Activated T-helper 1 cell treated with anti-CD3 and anti-CD28 coated beads, Interleukin-12 subunit alpha, Interleukin-12 subunit beta, Interleukin-2, Interleukin-4 antibody, amounts not matched to agents 30 ng/mL and 10 ng/mL and 1 ng/mL, durations not matched to agents 14 hours and 24 hours and 36 hours (primary cell): Measurements from ENCODE around the gene ACER1. TPM values are rescaled to one million over a fixed set of nuclear protein-coding genes. Genes with fewer than 3 reads are reported as not detected.
"Not testable (repeated sequence)": the region's sequence is repeated elsewhere in the genome, so short reads cannot be mapped to it uniquely, and the experiment has no call there.

Experiments
- DNase-seq: peaks from one replicate; pipeline ENCODE4 v3.0.0; 2021; ENCODE audit warnings: low spot score
- H3K27ac Mint-ChIP-seq: one replicate; pipeline ENCODE4 v1.8.0; 2021; ENCODE audit warnings: mild to moderate bottlenecking, mixed read lengths
- H3K27me3 Mint-ChIP-seq: one replicate; pipeline ENCODE4 v1.8.0; 2022; ENCODE audit warnings: mild to moderate bottlenecking, moderate library complexity, mixed read lengths; ENCODE audit not compliant: insufficient read depth
- H3K36me3 Mint-ChIP-seq: one replicate; pipeline ENCODE4 v1.8.0; 2021; ENCODE audit warnings: low read depth, mixed read lengths
- H3K4me1 Mint-ChIP-seq: one replicate; pipeline ENCODE4 v1.8.0; 2021; ENCODE audit warnings: low read depth, mixed read lengths
- H3K4me3 Mint-ChIP-seq: one replicate; pipeline ENCODE4 v1.8.0; 2021; ENCODE audit warnings: mild to moderate bottlenecking, moderate library complexity, mixed read lengths
- H3K9me3 Mint-ChIP-seq: one replicate; pipeline ENCODE4 v1.8.0; 2021; ENCODE audit warnings: mixed read lengths
- intact Hi-C: fragments of 100-400 bp; cut with micrococcal nuclease; formaldehyde crosslinking; loops from one replicate; pipeline ENCODE4 v1.15.1; 2024
- total RNA-seq: library from RNA; stranded (reverse); gene quantifications from 2 replicates; pipeline ENCODE4 v1.2.3, GENCODE V29; 2022

Gene ACER1
- total RNA-seq, 1 donor from 2014 or later: not detected

GRCh38 chr19:6352381-6353165, 19.2 kb upstream of the ACER1 start:
- Mint-ChIP-seq H3K36me3 (no peaks in the 10 kb centered on the region), H3K4me3 (no peak overlapping the region), H3K4me1 (no peaks in the 10 kb centered on the region), H3K27me3 (no peaks in the 10 kb centered on the region), H3K9me3 (no peaks in the 10 kb centered on the region), H3K27ac (no peak overlapping the region)
- intact Hi-C loops: no loop called here
- DNase-seq: no peak

- Mint-ChIP-seq H3K9me3 (no peaks in the 10 kb centered on the region), H3K36me3 (no peaks in the 10 kb centered on the region), H3K27ac (no peak overlapping the region), H3K4me3 (no peak overlapping the region), H3K4me1 (no peaks in the 10 kb centered on the region), H3K27me3 (no peaks in the 10 kb centered on the region)
- intact Hi-C loops: no loop called here
- DNase-seq: no peak
These were observed 17.3 kb upstream of the ACER1 start for GRCh38 chr19:6350688-6351087.

GRCh38 chr19:6349271-6349670, 15.9 kb upstream of the ACER1 start:
- DNase-seq, H3K27me3 Mint-ChIP-seq, H3K9me3 Mint-ChIP-seq, H3K36me3 Mint-ChIP-seq, H3K27ac Mint-ChIP-seq, H3K4me3 Mint-ChIP-seq, H3K4me1 Mint-ChIP-seq, intact Hi-C loops: not testable (repeated sequence)

- Mint-ChIP-seq H3K9me3 (peaks cover 5% of the 10 kb centered on the region), H3K27ac (no peak overlapping the region), H3K4me3 (no peak overlapping the region)
These were observed 10.1 kb upstream of the ACER1 start for GRCh38 chr19:6343462-6343861.

GRCh38 chr19:6340493-6341201, 7.2 kb upstream of the ACER1 start:
- Mint-ChIP-seq H3K4me1 (no peaks in the 10 kb centered on the region), H3K36me3 (no peaks in the 10 kb centered on the region), H3K4me3 (no peak overlapping the region), H3K27me3 (no peaks in the 10 kb centered on the region), H3K27ac (no peak overlapping the region), H3K9me3 (peaks cover 5% of the 10 kb centered on the region)
- no peak for DNase-seq
- intact Hi-C loops: no loop called here

More at GRCh38 chr19:6343462-6343861, 10.1 kb upstream of the ACER1 start:
- no peaks in the 10 kb centered on the region for H3K4me1 Mint-ChIP-seq
- no peaks in the 10 kb centered on the region for H3K36me3 Mint-ChIP-seq
- H3K27me3 Mint-ChIP-seq: no peaks in the 10 kb centered on the region
- DNase-seq: no peak
- intact Hi-C loops: no loop called here

GRCh38 chr19:6334490-6335285, 1.3 kb upstream of the ACER1 start:
- intact Hi-C loops: no loop called here
- H3K4me1 Mint-ChIP-seq: no peaks in the 10 kb centered on the region
- H3K36me3 Mint-ChIP-seq: no peaks in the 10 kb centered on the region
- H3K27ac Mint-ChIP-seq: no peak overlapping the region
- H3K9me3 Mint-ChIP-seq: peaks cover 5% of the 10 kb centered on the region
- H3K4me3 Mint-ChIP-seq: no peak overlapping the region
- no peaks in the 10 kb centered on the region for H3K27me3 Mint-ChIP-seq
- DNase-seq: no peak

- no peak for DNase-seq
- Mint-ChIP-seq H3K27ac (no peak overlapping the region), H3K4me1 (no peaks in the 10 kb centered on the region), H3K36me3 (no peaks in the 10 kb centered on the region), H3K27me3 (peaks cover 3% of the 10 kb centered on the region), H3K4me3 (no peak overlapping the region), H3K9me3 (no peaks in the 10 kb centered on the region)
- intact Hi-C loops: no loop called here
These were observed 6.6 kb downstream of the ACER1 start for GRCh38 chr19:6326815-6327214.

GRCh38 chr19:6325614-6326013, 7.8 kb downstream of the ACER1 start:
- H3K4me3 Mint-ChIP-seq: no peak overlapping the region
- H3K4me1 Mint-ChIP-seq: no peaks in the 10 kb centered on the region
- H3K9me3 Mint-ChIP-seq: no peaks in the 10 kb centered on the region
- DNase-seq: no peak
- H3K27ac Mint-ChIP-seq: no peak overlapping the region
- peaks cover 3% of the 10 kb centered on the region for H3K27me3 Mint-ChIP-seq
- intact Hi-C loops: no loop called here
- no peaks in the 10 kb centered on the region for H3K36me3 Mint-ChIP-seq

GRCh38 chr19:6324757-6325156, 8.7 kb downstream of the ACER1 start:
- H3K4me1 Mint-ChIP-seq: no peaks in the 10 kb centered on the region
- no peak for DNase-seq
- no peak overlapping the region for H3K27ac Mint-ChIP-seq
- H3K4me3 Mint-ChIP-seq: no peak overlapping the region
- H3K36me3 Mint-ChIP-seq: no peaks in the 10 kb centered on the region
- H3K27me3 Mint-ChIP-seq: peaks cover 3% of the 10 kb centered on the region
- H3K9me3 Mint-ChIP-seq: no peaks in the 10 kb centered on the region
- intact Hi-C loops: no loop called here

- Mint-ChIP-seq H3K27me3 (peaks cover 1% of the 10 kb centered on the region), H3K36me3 (no peaks in the 10 kb centered on the region), H3K9me3 (no peaks in the 10 kb centered on the region), H3K4me3 (no peak overlapping the region), H3K4me1 (no peaks in the 10 kb centered on the region), H3K27ac (no peak overlapping the region)
- intact Hi-C loops: no loop called here
- DNase-seq: no peak
These were observed 11.1 kb downstream of the ACER1 start for GRCh38 chr19:6322284-6322683.

- H3K27ac Mint-ChIP-seq: no peak overlapping the region
- H3K27me3 Mint-ChIP-seq: no peaks in the 10 kb centered on the region
- H3K4me1 Mint-ChIP-seq: no peaks in the 10 kb centered on the region
- H3K9me3 Mint-ChIP-seq: no peaks in the 10 kb centered on the region
- no peak overlapping the region for H3K4me3 Mint-ChIP-seq
- no peaks in the 10 kb centered on the region for H3K36me3 Mint-ChIP-seq
- intact Hi-C loops: no loop called here
- DNase-seq: no peak
These were observed 14.0 kb downstream of the ACER1 start for GRCh38 chr19:6319376-6319775.

- intact Hi-C loops: no loop called here
- Mint-ChIP-seq H3K36me3 (no peaks in the 10 kb centered on the region), H3K27ac (no peak overlapping the region), H3K9me3 (no peaks in the 10 kb centered on the region), H3K4me3 (no peak overlapping the region), H3K27me3 (no peaks in the 10 kb centered on the region), H3K4me1 (no peaks in the 10 kb centered on the region)
- DNase-seq: no peak
These were observed 14.6 kb downstream of the ACER1 start for GRCh38 chr19:6318772-6319171.

- H3K4me1 Mint-ChIP-seq, H3K36me3 Mint-ChIP-seq, intact Hi-C loops: not testable (repeated sequence)
These were observed 17.8 kb downstream of the ACER1 start for GRCh38 chr19:6315646-6316045.

More at GRCh38 chr19:6315646-6316045, 17.8 kb downstream of the ACER1 start:
- H3K27ac Mint-ChIP-seq, H3K9me3 Mint-ChIP-seq, DNase-seq, H3K4me3 Mint-ChIP-seq, H3K27me3 Mint-ChIP-seq: not testable (repeated sequence)
